Fibroblast of lung (primary cell): ENCODE data around the gene ANKRD10. TPM values are rescaled to one million over a fixed set of nuclear protein-coding genes. Genes with fewer than 3 reads are reported as not detected.

Source experiments
- DNase-seq, 2 donors: peaks; one replicate each; pipeline versions ENCODE4 v3.0.0 to v3.0.0-alpha.2; 2010; ENCODE audit warnings: low read depth in 2 of 2
- H2AFZ ChIP-seq: 2 replicates; pipeline ENCODE4 v1.5.1; 2012; ENCODE audit warnings: low read length, control low read depth, inconsistent platforms
- H3K27ac ChIP-seq: 2 replicates; pipeline ENCODE4 v1.5.1; 2011; ENCODE audit warnings: low read length, control low read depth; ENCODE audit not compliant: insufficient read depth
- H3K27me3 ChIP-seq: 2 replicates; pipeline ENCODE4 v1.5.1; 2011; ENCODE audit warnings: mild to moderate bottlenecking, low read length; ENCODE audit not compliant: control insufficient read depth, insufficient read depth
- H3K36me3 ChIP-seq: 2 replicates; pipeline ENCODE4 v1.5.1; 2011; ENCODE audit warnings: low read length; ENCODE audit not compliant: control insufficient read depth, insufficient read depth
- H3K4me1 ChIP-seq: 2 replicates; pipeline ENCODE4 v1.5.1; 2011; ENCODE audit warnings: low read length; ENCODE audit not compliant: control insufficient read depth, insufficient read depth; ENCODE audit errors: extremely low read depth
- H3K4me2 ChIP-seq: 2 replicates; pipeline ENCODE4 v1.5.1; 2011; ENCODE audit warnings: low read length, control low read depth; ENCODE audit not compliant: insufficient read depth; ENCODE audit errors: extremely low read depth
- H3K4me3 ChIP-seq, 4 experiments: fragments of 200-600 bp in 1 of 4; sonication (generic) in 1 of 4; replicated peaks in 1 of 4; 2 replicates each; pipeline ENCODE4 v1.5.1; 2011 to 2016; ENCODE audit warnings: low read length in 4 of 4, low read depth in 3 of 4, mild to moderate bottlenecking in 3 of 4, control low read depth in 2 of 4, inconsistent platforms in 1 of 4, mixed read lengths in 1 of 4; ENCODE audit not compliant: insufficient read depth in 1 of 4; ENCODE audit errors: control extremely low read depth in 1 of 4
- H3K79me2 ChIP-seq: 2 replicates; pipeline ENCODE4 v1.5.1; 2012; ENCODE audit warnings: mild to moderate bottlenecking, low read length, inconsistent platforms; ENCODE audit not compliant: control insufficient read depth, insufficient read depth
- H3K9ac ChIP-seq: 2 replicates; pipeline ENCODE4 v1.5.1; 2011; ENCODE audit warnings: mild to moderate bottlenecking, low read length, control low read depth; ENCODE audit not compliant: insufficient read depth
- H3K9me3 ChIP-seq: 2 replicates; pipeline ENCODE4 v1.5.1; 2012; ENCODE audit warnings: low read depth, low read length; ENCODE audit not compliant: control insufficient read depth, insufficient read depth
- H4K20me1 ChIP-seq: 2 replicates; pipeline ENCODE4 v1.5.1; 2011; ENCODE audit warnings: low read length; ENCODE audit not compliant: control insufficient read depth, insufficient read depth; ENCODE audit errors: extremely low read depth
- EZH2 ChIP-seq: IDR thresholded peaks from 2 replicates; pipeline ENCODE4 v1.5.1; 2012; ENCODE audit warnings: low read length, control low read depth, mild to moderate bottlenecking; ENCODE audit errors: missing control alignments
- polyA plus RNA-seq, 2 donors: library from polyadenylated mRNA; depleted of rRNA in 1 of 2; stranded (reverse) in 1 of 2; unstranded in 1 of 2; fragments of >200 nt; gene quantifications; 2 replicates each; pipeline ENCODE4 v1.2.1, GENCODE V29; 2011 to 2012; ENCODE audit warnings: missing spikeins in 1 of 2
- total RNA-seq: library from RNA; depleted of rRNA; stranded (reverse); fragments of >200 nt; gene quantifications from 2 replicates; pipeline ENCODE4 v1.2.1, GENCODE V29; 2014
- TF ChIP-seq, protein P1 (sequence below), 2 donors: IDR thresholded peaks in 1 of 2; conservative IDR thresholded peaks in 1 of 2; 1 replicate in 1 of 2; 2 replicates in 1 of 2; pipeline ENCODE4 v1.5.1; 2011 to 2012; ENCODE audit warnings: low read length in 2 of 2, control low read depth in 1 of 2, inconsistent platforms in 1 of 2, low read depth in 1 of 2, mild to moderate bottlenecking in 1 of 2

ANKRD10 gene
- total and polyA plus RNA-seq, 2 donors (not counting 1 experiment from before 2014, with no cell fraction given) = 29.5 to 130 TPM

DNA sequence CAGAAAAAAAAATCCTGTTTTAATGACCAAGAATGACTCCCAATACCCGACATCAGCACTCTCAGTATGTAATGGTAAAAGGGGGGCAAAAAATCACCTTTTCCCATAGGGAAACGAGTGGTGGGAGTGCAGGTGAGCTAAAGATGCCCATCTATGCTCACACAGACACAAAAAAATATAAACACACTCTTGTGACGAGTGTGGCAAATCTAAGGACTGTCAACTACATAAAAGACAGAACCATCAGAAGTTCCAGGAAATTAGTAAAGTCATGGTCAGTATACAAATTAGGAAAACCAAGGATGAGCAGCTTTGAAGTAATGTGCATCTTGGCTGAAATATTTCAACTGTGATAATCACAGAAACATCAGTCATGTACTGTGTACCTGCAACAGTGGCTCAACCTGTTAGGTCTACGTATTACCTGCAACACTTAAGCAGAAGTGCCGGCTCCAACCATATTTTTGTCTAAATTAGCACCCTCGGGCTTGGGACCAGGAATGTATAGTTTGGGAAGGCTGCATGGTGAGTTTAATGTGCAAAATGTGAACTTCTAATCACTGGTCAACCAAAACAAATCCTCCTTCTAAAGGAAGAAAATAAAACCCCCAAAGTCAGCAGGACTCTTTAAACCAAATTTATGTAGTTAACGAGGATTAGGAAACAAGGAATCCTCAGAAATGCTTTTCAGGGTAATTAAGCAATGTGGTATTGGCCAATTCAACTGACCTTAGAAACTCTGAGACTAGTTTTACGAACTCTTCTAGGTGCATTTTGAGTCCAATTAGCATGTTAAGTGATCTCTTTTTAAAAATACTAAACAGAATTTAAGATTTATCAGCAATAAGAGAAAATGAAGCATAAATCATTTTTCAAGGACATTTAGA, 24.3 kb downstream of the ANKRD10 start:
- Histone ChIP-seq H3K27me3 (no peaks in the 10 kb centered on the region), H3K36me3 (no peaks in the 10 kb centered on the region), H4K20me1 (no peaks in the 10 kb centered on the region), H3K9ac (no peak overlapping the region), H3K79me2 (no peaks in the 10 kb centered on the region), H2AFZ (no peak overlapping the region), H3K27ac (no peak overlapping the region), H3K4me1 (peaks cover 2% of the 10 kb centered on the region), H3K9me3 (no peaks in the 10 kb centered on the region), H3K4me2 (no peak overlapping the region), H3K4me3 (no peak overlapping the region)
- no peak for TF ChIP-seq EZH2
- TF ChIP-seq, protein P1, sequence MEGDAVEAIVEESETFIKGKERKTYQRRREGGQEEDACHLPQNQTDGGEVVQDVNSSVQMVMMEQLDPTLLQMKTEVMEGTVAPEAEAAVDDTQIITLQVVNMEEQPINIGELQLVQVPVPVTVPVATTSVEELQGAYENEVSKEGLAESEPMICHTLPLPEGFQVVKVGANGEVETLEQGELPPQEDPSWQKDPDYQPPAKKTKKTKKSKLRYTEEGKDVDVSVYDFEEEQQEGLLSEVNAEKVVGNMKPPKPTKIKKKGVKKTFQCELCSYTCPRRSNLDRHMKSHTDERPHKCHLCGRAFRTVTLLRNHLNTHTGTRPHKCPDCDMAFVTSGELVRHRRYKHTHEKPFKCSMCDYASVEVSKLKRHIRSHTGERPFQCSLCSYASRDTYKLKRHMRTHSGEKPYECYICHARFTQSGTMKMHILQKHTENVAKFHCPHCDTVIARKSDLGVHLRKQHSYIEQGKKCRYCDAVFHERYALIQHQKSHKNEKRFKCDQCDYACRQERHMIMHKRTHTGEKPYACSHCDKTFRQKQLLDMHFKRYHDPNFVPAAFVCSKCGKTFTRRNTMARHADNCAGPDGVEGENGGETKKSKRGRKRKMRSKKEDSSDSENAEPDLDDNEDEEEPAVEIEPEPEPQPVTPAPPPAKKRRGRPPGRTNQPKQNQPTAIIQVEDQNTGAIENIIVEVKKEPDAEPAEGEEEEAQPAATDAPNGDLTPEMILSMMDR (conservative IDR thresholded peaks at IDR 0.05 in 1 of 2, IDR thresholded peaks at IDR 0.05 in 1 of 2; ENCODE audit: low read depth in 1 of 2, low read length in 2 of 2) = no peak
- no peak for DNase-seq

DNA sequence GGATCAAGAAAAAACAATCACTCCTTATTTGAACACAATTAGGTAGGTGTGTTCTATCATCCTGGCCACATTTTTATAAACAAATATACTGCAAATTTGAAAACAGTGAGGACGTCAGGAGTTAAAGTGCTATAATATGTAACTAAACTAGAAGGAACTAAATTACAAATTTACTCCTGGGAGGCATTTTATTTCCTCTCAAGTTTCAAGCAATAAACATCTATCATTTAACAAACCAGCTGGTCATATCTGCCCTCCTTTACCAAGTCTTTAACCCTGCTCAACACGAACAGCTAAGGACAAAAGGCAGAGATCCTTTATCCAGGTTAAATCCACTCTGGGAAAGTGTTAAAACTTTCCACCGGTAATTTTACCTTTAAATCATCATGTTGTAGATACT, 26.5 kb downstream of the ANKRD10 start:
- Histone ChIP-seq H3K36me3 (no peaks in the 10 kb centered on the region), H3K79me2 (no peaks in the 10 kb centered on the region), H3K9me3 (no peaks in the 10 kb centered on the region), H3K4me2 (no peak overlapping the region), H3K27me3 (no peaks in the 10 kb centered on the region), H3K4me3 (no peak overlapping the region), H3K9ac (no peak overlapping the region), H4K20me1 (no peaks in the 10 kb centered on the region), H2AFZ (no peak overlapping the region), H3K27ac (no peak overlapping the region), H3K4me1 (peaks cover 5% of the 10 kb centered on the region)
- no peak for TF ChIP-seq EZH2
- TF ChIP-seq, protein P1 (conservative IDR thresholded peaks at IDR 0.05 in 1 of 2, IDR thresholded peaks at IDR 0.05 in 1 of 2; ENCODE audit: low read depth in 1 of 2, low read length in 2 of 2) = no peak
- no peak for DNase-seq

DNA sequence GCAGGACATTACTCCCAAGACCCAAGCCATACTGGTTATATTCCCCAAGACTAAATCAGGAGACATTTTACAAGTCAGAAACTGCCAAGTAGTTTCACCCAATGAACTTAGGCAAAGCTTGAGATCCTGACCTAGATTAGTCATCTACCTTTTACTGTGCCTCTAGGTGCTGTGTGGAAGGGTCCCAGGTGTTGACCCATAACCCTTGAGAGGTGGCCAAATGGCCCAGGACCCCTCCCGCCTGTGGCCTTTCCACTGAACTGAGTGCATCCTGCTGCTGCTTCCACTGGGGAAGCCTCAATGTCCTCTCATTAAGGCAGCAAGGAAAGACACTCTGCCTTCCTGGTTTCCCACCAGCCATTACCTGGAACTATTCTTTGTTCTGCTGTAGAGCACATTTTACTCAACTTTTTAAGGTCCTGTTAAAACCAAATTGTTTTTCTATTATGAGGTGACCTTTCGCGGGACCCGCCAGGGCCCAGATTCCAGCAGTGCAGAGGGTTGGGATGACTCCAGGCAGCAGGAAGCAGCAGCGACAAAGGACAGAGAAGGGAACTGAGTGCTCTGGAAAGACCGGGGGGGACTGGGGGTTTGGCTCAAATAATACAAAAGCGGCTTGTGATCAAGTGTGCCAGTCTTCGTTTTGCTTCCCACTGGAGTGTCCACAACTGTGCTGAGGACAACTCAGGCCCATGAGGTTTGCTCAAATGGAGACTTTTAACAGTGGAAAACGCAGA, 27.1 kb downstream of the ANKRD10 start:
- Histone ChIP-seq H3K79me2 (no peaks in the 10 kb centered on the region), H3K4me1 (peaks cover 5% of the 10 kb centered on the region), H3K9ac (no peak overlapping the region), H3K36me3 (no peaks in the 10 kb centered on the region), H3K4me3 (no peak overlapping the region), H3K4me2 (no peak overlapping the region), H2AFZ (no peak overlapping the region), H3K27ac (no peak overlapping the region), H4K20me1 (no peaks in the 10 kb centered on the region), H3K27me3 (no peaks in the 10 kb centered on the region), H3K9me3 (no peaks in the 10 kb centered on the region)
- DNase-seq = no peak
- TF ChIP-seq, protein P1 (conservative IDR thresholded peaks at IDR 0.05 in 1 of 2, IDR thresholded peaks at IDR 0.05 in 1 of 2; ENCODE audit: low read depth in 1 of 2, low read length in 2 of 2) = no peak
- no peak for TF ChIP-seq EZH2
